Measurements from ENCODE around the gene TMEM132C.

Gene TMEM132C

GRCh38 chr12:128421375-128421774 lies 154.4 kb downstream of the TMEM132C start:
- no peak for DNase-seq

GRCh38 chr12:128423205-128423604 lies 156.2 kb downstream of the TMEM132C start:
- DNase-seq = no peak

GRCh38 chr12:128424931-128425431 lies 158.0 kb downstream of the TMEM132C start:
- DNase-seq = no peak

GRCh38 chr12:128425666-128426331 lies 158.8 kb downstream of the TMEM132C start:
- no peak for DNase-seq

GRCh38 chr12:128426511-128426910 lies 159.5 kb downstream of the TMEM132C start:
- no peak for DNase-seq

GRCh38 chr12:128439796-128440195 lies 172.8 kb downstream of the TMEM132C start:
- DNase-seq = no peak

GRCh38 chr12:128442096-128442495 lies 175.1 kb downstream of the TMEM132C start:
- no peak for DNase-seq

- no peak for DNase-seq
Observed at GRCh38 chr12:128444598-128444997, 177.6 kb downstream of the TMEM132C start.

GRCh38 chr12:128445415-128446127 lies 178.6 kb downstream of the TMEM132C start:
- DNase-seq = no peak

- peak; percentile 4 for DNase-seq
Observed at GRCh38 chr12:128449146-128449894, 182.3 kb downstream of the TMEM132C start.

- DNase-seq = no peak
Observed at GRCh38 chr12:128450810-128451209, 183.8 kb downstream of the TMEM132C start.

- DNase-seq = no peak
Observed at GRCh38 chr12:128455851-128456250, 188.9 kb downstream of the TMEM132C start.

- no peak for DNase-seq
Observed at GRCh38 chr12:128456922-128457321, 190.0 kb downstream of the TMEM132C start.

- no peak for DNase-seq
Observed at GRCh38 chr12:128458301-128458974, 191.5 kb downstream of the TMEM132C start.

- DNase-seq = no peak
Observed at GRCh38 chr12:128459067-128459466, 192.1 kb downstream of the TMEM132C start.

- DNase-seq = no peak
Observed at GRCh38 chr12:128463881-128464280, 196.9 kb downstream of the TMEM132C start.

GRCh38 chr12:128467882-128468281 lies 200.9 kb downstream of the TMEM132C start:
- no peak for DNase-seq

GRCh38 chr12:128468926-128469325 lies 202.0 kb downstream of the TMEM132C start:
- no peak for DNase-seq

- no peak for DNase-seq
Observed at GRCh38 chr12:128471491-128471890, 204.5 kb downstream of the TMEM132C start.

- DNase-seq = no peak
Observed at GRCh38 chr12:128474916-128475315, 207.9 kb downstream of the TMEM132C start.

GRCh38 chr12:128476266-128476665 lies 209.3 kb downstream of the TMEM132C start:
- no peak for DNase-seq

GRCh38 chr12:128483526-128484255 lies 216.7 kb downstream of the TMEM132C start:
- DNase-seq = no peak
